GM12878 (cell line): ENCODE results near the gene TTC33. TPM values are rescaled to one million over a fixed set of nuclear protein-coding genes. Genes with fewer than 3 reads are reported as not detected.

Experiments
- ATAC-seq: fragments of 200-7000 bp; cut with Tn5 transposase; 3 replicates; pipeline ENCODE4 v1.9.1; 2020; ENCODE audit warnings: mild to moderate bottlenecking, moderate library complexity
- BruUV-seq: library from RNA; stranded (reverse); fragments of 400-500 nt; replicated peaks from 2 replicates; lab custom pipeline; 2021; lab: Mats Ljungman, UMichigan
- CTCF ChIA-PET: fragments of 300-600 bp; sonication (Branson Sonifier 250); formaldehyde crosslinking; extraction: SDS; loops from one replicate; lab custom pipeline; 2021; ENCODE audit warnings: inconsistent platforms; lab: Yijun Ruan, JAX
- POLR2A ChIA-PET: fragments of 350-600 bp; formaldehyde crosslinking; extraction: SDS; loops from one replicate; lab custom pipeline; 2021; ENCODE audit warnings: inconsistent platforms; lab: Charles Lee
- RAD21 ChIA-PET: fragments of 300-600 bp; sonication (Branson Sonifier 250); formaldehyde crosslinking; loops from one replicate; lab custom pipeline; 2023; ENCODE audit warnings: antibody characterized with exemption; ENCODE audit not compliant: unreplicated experiment; lab: Charles Lee
- SMC1A ChIA-PET: fragments of 300-600 bp; sonication (Branson Sonifier 250); formaldehyde crosslinking; loops from one replicate; lab custom pipeline; 2023; ENCODE audit not compliant: unreplicated experiment, uncharacterized antibody; lab: Charles Lee
- DNase-seq: peaks from one replicate; pipeline ENCODE4 v3.0.0-alpha.2; 2011; ENCODE audit warnings: low read depth, low spot score
- FAIRE-seq: peaks from 3 replicates; lab custom pipeline; 2011; peaks lifted over from hg19 to GRCh38; lab: Jason Lieb, UNC
- H2AFZ ChIP-seq: 2 replicates; pipeline ENCODE4 v1.6.0; 2011; ENCODE audit warnings: low read depth, low read length, control low read depth; ENCODE audit not compliant: control insufficient read depth
- H3K27ac ChIP-seq: 2 replicates; pipeline ENCODE4 v1.5.1; 2011; ENCODE audit warnings: control low read depth; ENCODE audit not compliant: control insufficient read depth, insufficient read depth
- H3K27me3 ChIP-seq, 2 experiments: replicated peaks in 1 of 2; 2 replicates each; pipeline versions ENCODE4 v1.6.0 to v1.6.1; 2011; ENCODE audit warnings: low read length in 1 of 2; ENCODE audit not compliant: control insufficient read depth in 2 of 2, insufficient read depth in 2 of 2
- H3K36me3 ChIP-seq, 2 experiments: 2 replicates each; pipeline ENCODE4 v1.5.1; 2011; ENCODE audit warnings: low read length in 1 of 2; ENCODE audit not compliant: control insufficient read depth in 2 of 2, insufficient read depth in 2 of 2
- H3K4me1 ChIP-seq: 2 replicates; pipeline ENCODE4 v1.6.1; 2011; ENCODE audit warnings: mild to moderate bottlenecking, low read length, moderate library complexity, mixed read lengths; ENCODE audit not compliant: control insufficient read depth, insufficient read depth
- H3K4me2 ChIP-seq: 2 replicates; pipeline ENCODE4 v1.6.0; 2011; ENCODE audit warnings: control low read depth; ENCODE audit not compliant: control insufficient read depth, insufficient read depth
- H3K4me3 ChIP-seq: fragments of 200-600 bp; sonication (generic); 2 replicates; pipeline ENCODE4 v1.5.1; 2016
- H3K79me2 ChIP-seq: 2 replicates; pipeline ENCODE4 v1.6.0; 2011; ENCODE audit warnings: low read length; ENCODE audit not compliant: control insufficient read depth, insufficient read depth
- H3K9ac ChIP-seq: 2 replicates; pipeline ENCODE4 v1.8.0; 2011; ENCODE audit warnings: low read length, control low read depth, mixed read lengths; ENCODE audit not compliant: control insufficient read depth, insufficient read depth
- H3K9me3 ChIP-seq: replicated peaks from 3 replicates; pipeline ENCODE4 v1.5.1; 2011; ENCODE audit warnings: mild to moderate bottlenecking, low read length; ENCODE audit not compliant: control insufficient read depth, insufficient read depth
- H4K20me1 ChIP-seq: 2 replicates; pipeline ENCODE4 v1.6.0; 2011; ENCODE audit not compliant: control insufficient read depth, insufficient read depth
- MEF2A ChIP-seq: IDR thresholded peaks from 2 replicates; pipeline ENCODE4 v1.6.1; 2011; ENCODE audit warnings: low read depth, mild to moderate bottlenecking, low read length, moderate library complexity; ENCODE audit not compliant: insufficient read depth
- MXI1 ChIP-seq: fragments of 150-350 bp; IDR thresholded peaks from 2 replicates; pipeline ENCODE4 v1.6.1; 2011; ENCODE audit warnings: low read depth, mild to moderate bottlenecking, inconsistent platforms, low read length, improper control_type of control experiment
- NBN ChIP-seq: fragments of 450-650 bp; IDR thresholded peaks from 2 replicates; pipeline ENCODE4 v1.6.1; 2016
- NR2C2 ChIP-seq: IDR thresholded peaks from 2 replicates; pipeline ENCODE4 v1.6.1; 2011; ENCODE audit warnings: borderline replicate concordance, low read depth; ENCODE audit not compliant: control insufficient read depth, insufficient read length
- RAD21 ChIP-seq: IDR thresholded peaks from 2 replicates; pipeline ENCODE4 v1.6.1; 2011; ENCODE audit warnings: mild to moderate bottlenecking, low read depth, low read length, moderate library complexity; ENCODE audit not compliant: insufficient read depth
- RAD51 ChIP-seq: fragments of 450-650 bp; IDR thresholded peaks from 2 replicates; pipeline ENCODE4 v1.6.1; 2016; ENCODE audit warnings: moderate library complexity, mild to moderate bottlenecking, inconsistent platforms
- SMAD5 ChIP-seq: IDR thresholded peaks from 2 replicates; pipeline ENCODE4 v1.6.1; 2016; ENCODE audit warnings: antibody characterized with exemption, low read depth
- SMARCA5 ChIP-seq: fragments of 450-650 bp; IDR thresholded peaks from 2 replicates; pipeline ENCODE4 v1.6.1; 2017; ENCODE audit warnings: mild to moderate bottlenecking
- STAT3 ChIP-seq: IDR thresholded peaks from 2 replicates; pipeline ENCODE4 v1.6.1; 2011; ENCODE audit warnings: low read depth, low read length, improper control_type of control experiment
- TCF12 ChIP-seq: IDR thresholded peaks from 2 replicates; pipeline ENCODE4 v1.6.1; 2011; ENCODE audit warnings: low read depth, mild to moderate bottlenecking, low read length
- WGBS: methylation state at CpG from one replicate; pipeline ENCODE4 v1.1.6; 2016; ENCODE audit warnings: low lambda C conversion rate; ENCODE audit not compliant: insufficient replicate concordance, insufficient coverage; ENCODE audit errors: missing lambda C conversion rate; 5-methylcytosine and 5-hydroxymethylcytosine counted together
- in situ Hi-C: fragments of 300-500 bp; cut with MboI; formaldehyde crosslinking; loops from 9 replicates; pipeline ENCODE4 v1.14.3; 2018; ENCODE audit warnings: mixed read lengths
- intact Hi-C: fragments of 100-400 bp; cut with micrococcal nuclease; formaldehyde crosslinking; loops from one replicate; pipeline ENCODE4 v1.14.2; 2022; ENCODE audit not compliant: unreplicated experiment
- polyA plus RNA-seq, 11 experiments: library from polyadenylated mRNA; depleted of rRNA in 4 of 11; unstranded in 6 of 11; stranded (reverse) in 5 of 11; fragments of >200 nt; fragmentation: Nextera tagmentation in 4 of 11; fragmentation: Illumina TruSeq in 1 of 11; extraction: Ambion mirVana in 4 of 11; extraction: Trizol in 1 of 11; gene quantifications; 1 replicate in 1 of 11; 2 replicates in 10 of 11; pipeline versions ENCODE4 v1.2.1 to v1.2.3, GENCODE V29; 2011 to 2016; ENCODE audit warnings: inconsistent platforms in 2 of 11, missing spikeins in 2 of 11, low read depth in 1 of 11
- total RNA-seq, 4 experiments: library from RNA; depleted of rRNA in 3 of 4; stranded (reverse); fragments of >200 nt in 3 of 4; fragmentation: Illumina TruSeq in 1 of 4; extraction: Trizol in 1 of 4; gene quantifications; 2 replicates each; pipeline versions ENCODE4 v1.2.1 to v1.2.3, GENCODE V29; 2013 to 2021
- TF ChIP-seq, protein P1 (sequence below): IDR thresholded peaks from 2 replicates; pipeline ENCODE4 v1.6.1; 2012; ENCODE audit warnings: low read depth, low read length, improper control_type of control experiment
- TF ChIP-seq, protein P2 (sequence below): fragments of 450-650 bp; formaldehyde crosslinking; IDR thresholded peaks from 2 replicates; pipeline ENCODE4 v1.4.0; 2022; ENCODE audit warnings: mild to moderate bottlenecking, moderate library complexity
- TF ChIP-seq, protein P3 (sequence below): fragments of 450-650 bp; IDR thresholded peaks from 2 replicates; pipeline ENCODE4 v1.6.1; 2017; ENCODE audit warnings: mild to moderate bottlenecking, moderate library complexity

Gene TTC33
- total and polyA plus RNA-seq, 10 of the 15 experiments (the other 5 are each of a cell fraction or from before 2014, with no cell fraction given), result 7.9 to 22.3 (median 14.6) TPM

DNA sequence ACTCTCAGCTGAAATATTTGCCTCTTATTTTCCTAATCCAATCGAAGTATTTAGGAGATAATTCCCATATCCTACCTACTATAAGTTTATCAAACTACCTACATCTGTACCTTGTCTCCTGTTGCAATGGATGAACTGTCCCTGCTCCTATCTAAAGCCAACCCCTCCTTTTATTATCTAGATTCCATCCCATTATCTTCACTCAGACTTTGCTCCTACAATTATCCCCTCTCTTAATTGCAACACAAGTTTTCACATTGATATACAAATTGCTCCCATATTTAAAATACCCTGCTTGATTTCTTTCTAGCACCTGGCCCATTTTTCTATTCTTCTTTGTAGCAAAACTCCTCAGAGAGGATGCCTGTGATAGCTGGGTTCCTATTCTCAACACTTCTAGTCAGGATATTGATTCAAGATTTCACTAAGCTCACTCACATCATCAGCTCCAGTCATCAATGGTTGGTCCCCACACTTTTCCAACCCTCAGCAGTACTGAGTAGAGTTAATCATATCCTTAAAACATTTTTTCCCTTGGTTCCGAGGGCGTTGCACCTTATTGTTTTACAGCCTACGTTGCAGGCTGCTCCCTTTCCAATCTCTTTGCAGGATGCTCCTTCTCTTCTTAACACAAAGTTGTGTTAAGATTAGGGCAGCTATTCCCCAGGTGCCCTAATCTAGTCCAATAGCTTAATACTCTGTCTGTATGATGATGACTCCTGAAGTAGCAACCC is 253.9 kb downstream of the TTC33 start:
- Histone ChIP-seq H3K36me3 (no peaks in the 10 kb centered on the region), H3K4me2 (no peak overlapping the region), H3K9ac (no peak overlapping the region), H2AFZ (no peak overlapping the region), H3K4me3 (no peak overlapping the region), H3K9me3 (no peaks in the 10 kb centered on the region), H3K79me2 (no peaks in the 10 kb centered on the region), H4K20me1 (no peaks in the 10 kb centered on the region), H3K4me1 (no peaks in the 10 kb centered on the region), H3K27ac (no peak overlapping the region), H3K27me3 (no peaks in the 10 kb centered on the region)
- ChIA-PET SMC1A (interaction anchor here (0.7 to 1.8 kb wide), 8 partner anchors 9 to 183 kb away, joined by 3 to 5 read pairs (median 3); no protein-coding TSS in a partner anchor), CTCF (no interaction called here), POLR2A (no interaction called here), RAD21 (no interaction called here)
- ATAC-seq, result no peak
- no peak for TF ChIP-seq NBN
- TF ChIP-seq, protein P1, sequence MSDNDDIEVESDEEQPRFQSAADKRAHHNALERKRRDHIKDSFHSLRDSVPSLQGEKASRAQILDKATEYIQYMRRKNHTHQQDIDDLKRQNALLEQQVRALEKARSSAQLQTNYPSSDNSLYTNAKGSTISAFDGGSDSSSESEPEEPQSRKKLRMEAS, result no peak
- no peak for TF ChIP-seq TCF12
- TF ChIP-seq, protein P2, sequence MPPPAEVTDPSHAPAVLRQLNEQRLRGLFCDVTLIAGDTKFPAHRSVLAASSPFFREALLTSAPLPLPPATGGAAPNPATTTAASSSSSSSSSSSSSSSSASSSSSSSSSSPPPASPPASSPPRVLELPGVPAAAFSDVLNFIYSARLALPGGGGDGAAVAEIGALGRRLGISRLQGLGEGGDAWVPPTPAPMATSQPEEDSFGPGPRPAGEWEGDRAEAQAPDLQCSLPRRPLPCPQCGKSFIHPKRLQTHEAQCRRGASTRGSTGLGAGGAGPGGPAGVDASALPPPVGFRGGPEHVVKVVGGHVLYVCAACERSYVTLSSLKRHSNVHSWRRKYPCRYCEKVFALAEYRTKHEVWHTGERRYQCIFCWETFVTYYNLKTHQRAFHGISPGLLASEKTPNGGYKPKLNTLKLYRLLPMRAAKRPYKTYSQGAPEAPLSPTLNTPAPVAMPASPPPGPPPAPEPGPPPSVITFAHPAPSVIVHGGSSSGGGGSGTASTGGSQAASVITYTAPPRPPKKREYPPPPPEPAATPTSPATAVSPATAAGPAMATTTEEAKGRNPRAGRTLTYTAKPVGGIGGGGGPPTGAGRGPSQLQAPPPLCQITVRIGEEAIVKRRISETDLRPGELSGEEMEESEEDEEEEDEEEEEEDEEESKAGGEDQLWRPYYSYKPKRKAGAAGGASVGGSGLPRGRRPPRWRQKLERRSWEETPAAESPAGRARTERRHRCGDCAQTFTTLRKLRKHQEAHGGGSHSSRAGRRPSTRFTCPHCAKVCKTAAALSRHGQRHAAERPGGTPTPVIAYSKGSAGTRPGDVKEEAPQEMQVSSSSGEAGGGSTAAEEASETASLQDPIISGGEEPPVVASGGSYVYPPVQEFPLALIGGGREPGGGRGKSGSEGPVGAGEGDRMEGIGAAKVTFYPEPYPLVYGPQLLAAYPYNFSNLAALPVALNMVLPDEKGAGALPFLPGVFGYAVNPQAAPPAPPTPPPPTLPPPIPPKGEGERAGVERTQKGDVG (CRISPR knock-in tag), result no peak
- TF ChIP-seq, protein P3, sequence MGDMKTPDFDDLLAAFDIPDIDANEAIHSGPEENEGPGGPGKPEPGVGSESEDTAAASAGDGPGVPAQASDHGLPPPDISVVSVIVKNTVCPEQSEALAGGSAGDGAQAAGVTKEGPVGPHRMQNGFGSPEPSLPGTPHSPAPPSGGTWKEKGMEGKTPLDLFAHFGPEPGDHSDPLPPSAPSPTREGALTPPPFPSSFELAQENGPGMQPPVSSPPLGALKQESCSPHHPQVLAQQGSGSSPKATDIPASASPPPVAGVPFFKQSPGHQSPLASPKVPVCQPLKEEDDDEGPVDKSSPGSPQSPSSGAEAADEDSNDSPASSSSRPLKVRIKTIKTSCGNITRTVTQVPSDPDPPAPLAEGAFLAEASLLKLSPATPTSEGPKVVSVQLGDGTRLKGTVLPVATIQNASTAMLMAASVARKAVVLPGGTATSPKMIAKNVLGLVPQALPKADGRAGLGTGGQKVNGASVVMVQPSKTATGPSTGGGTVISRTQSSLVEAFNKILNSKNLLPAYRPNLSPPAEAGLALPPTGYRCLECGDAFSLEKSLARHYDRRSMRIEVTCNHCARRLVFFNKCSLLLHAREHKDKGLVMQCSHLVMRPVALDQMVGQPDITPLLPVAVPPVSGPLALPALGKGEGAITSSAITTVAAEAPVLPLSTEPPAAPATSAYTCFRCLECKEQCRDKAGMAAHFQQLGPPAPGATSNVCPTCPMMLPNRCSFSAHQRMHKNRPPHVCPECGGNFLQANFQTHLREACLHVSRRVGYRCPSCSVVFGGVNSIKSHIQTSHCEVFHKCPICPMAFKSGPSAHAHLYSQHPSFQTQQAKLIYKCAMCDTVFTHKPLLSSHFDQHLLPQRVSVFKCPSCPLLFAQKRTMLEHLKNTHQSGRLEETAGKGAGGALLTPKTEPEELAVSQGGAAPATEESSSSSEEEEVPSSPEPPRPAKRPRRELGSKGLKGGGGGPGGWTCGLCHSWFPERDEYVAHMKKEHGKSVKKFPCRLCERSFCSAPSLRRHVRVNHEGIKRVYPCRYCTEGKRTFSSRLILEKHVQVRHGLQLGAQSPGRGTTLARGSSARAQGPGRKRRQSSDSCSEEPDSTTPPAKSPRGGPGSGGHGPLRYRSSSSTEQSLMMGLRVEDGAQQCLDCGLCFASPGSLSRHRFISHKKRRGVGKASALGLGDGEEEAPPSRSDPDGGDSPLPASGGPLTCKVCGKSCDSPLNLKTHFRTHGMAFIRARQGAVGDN, result no peak
- TF ChIP-seq SMARCA5, result no peak
- no peak for TF ChIP-seq SMAD5
- no peak for TF ChIP-seq NR2C2
- TF ChIP-seq MXI1, result no peak
- TF ChIP-seq RAD51, result no peak
- TF ChIP-seq MEF2A, result no peak
- TF ChIP-seq STAT3, result no peak
- no peak for TF ChIP-seq RAD21
- intact Hi-C loops, result no loop called here
- in situ Hi-C loops, result no loop called here
- DNase-seq, result no peak
- FAIRE-seq, result no peak
- no TSS peak for BruUV-seq
- WGBS, result 75% methylated on average over 4 of the region's 4 CpGs
